ENCODE results near the gene SLC9B2. TPM values are rescaled to one million over a fixed set of nuclear protein-coding genes. Genes with fewer than 3 reads are reported as not detected.

Gene SLC9B2
- total RNA-seq, 6 donors from 2014 or later: 1.00 to 18.9 (median 4.3) TPM

DNA sequence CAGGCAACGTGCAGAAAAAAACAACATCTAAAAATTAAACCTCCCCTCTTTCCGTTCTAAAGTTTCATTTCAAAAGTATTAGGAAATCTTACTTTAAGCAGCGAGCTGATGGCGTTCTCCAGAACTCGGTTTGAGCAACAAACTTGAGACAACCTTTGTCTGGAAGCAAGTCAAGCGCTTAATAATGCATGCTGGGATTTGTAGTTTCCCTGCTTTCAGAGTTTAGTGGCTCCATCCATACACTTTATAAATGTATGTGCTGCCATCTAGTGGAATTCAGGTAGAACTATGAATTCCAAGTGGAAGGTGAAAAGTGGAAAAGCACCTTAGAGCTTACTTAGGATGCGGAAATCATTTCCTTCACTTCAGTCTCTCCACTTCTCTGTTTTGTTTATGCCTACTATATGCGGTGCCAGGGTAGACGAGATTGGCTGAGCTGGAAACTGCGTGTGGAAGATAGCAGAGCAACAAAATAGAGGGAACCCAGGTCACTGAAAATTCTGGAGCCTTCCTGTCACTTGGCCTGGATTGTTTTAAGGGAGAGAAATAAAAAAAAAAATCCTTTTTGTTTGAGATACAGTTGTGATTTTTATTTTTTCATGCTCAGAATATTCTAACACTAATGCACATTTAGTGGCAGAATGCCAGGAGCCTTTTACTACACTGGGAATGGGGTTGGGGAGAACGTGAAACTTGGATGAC, 23.3 kb upstream of the SLC9B2 start, which contains the start of gene BDH2:
Gene BDH2, minus strand, starts transcription at position 144 of the 702 bp plus-strand sequence. CDS start 3,580 bp downstream, outside the sequence.
- ATAC-seq (ENCODE audit: low FRiP score in 2 of 2) (peak; percentile 97 to 98), DNase-seq (peak in 1 of 2 donors; percentile 71)
- Histone ChIP-seq H3K27ac (peak within 1 kb of the TSS; percentile 42 to 83 (median 70)), H3K9me3 (no peaks in the 10 kb centered on the region), H3K36me3 (no peaks in the 10 kb centered on the region), H3K27me3 (no peaks in the 10 kb centered on the region), H3K4me3 (peak within 1 kb of the TSS; percentile 16 to 55 (median 43)), H3K4me1 (peaks cover 7 to 19% (median 16%) of the 10 kb centered on the region in 4 donors)
- TF ChIP-seq POLR2A (IDR thresholded peaks at IDR 0.05): peak in 1 of 4 donors; percentile 56
- no peak for TF ChIP-seq EP300 (IDR thresholded peaks at IDR 0.05)
- TF ChIP-seq POLR2AphosphoS5 (IDR thresholded peaks at IDR 0.05): peak in 1 of 2 donors; percentile 23
- TF ChIP-seq, protein P1, sequence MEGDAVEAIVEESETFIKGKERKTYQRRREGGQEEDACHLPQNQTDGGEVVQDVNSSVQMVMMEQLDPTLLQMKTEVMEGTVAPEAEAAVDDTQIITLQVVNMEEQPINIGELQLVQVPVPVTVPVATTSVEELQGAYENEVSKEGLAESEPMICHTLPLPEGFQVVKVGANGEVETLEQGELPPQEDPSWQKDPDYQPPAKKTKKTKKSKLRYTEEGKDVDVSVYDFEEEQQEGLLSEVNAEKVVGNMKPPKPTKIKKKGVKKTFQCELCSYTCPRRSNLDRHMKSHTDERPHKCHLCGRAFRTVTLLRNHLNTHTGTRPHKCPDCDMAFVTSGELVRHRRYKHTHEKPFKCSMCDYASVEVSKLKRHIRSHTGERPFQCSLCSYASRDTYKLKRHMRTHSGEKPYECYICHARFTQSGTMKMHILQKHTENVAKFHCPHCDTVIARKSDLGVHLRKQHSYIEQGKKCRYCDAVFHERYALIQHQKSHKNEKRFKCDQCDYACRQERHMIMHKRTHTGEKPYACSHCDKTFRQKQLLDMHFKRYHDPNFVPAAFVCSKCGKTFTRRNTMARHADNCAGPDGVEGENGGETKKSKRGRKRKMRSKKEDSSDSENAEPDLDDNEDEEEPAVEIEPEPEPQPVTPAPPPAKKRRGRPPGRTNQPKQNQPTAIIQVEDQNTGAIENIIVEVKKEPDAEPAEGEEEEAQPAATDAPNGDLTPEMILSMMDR (IDR thresholded peaks at IDR 0.05): peak; percentile 70 to 92 (median 84)
- WGBS, 2 donors: 10% methylated on average over 11 of the region's 11 CpGs

DNA sequence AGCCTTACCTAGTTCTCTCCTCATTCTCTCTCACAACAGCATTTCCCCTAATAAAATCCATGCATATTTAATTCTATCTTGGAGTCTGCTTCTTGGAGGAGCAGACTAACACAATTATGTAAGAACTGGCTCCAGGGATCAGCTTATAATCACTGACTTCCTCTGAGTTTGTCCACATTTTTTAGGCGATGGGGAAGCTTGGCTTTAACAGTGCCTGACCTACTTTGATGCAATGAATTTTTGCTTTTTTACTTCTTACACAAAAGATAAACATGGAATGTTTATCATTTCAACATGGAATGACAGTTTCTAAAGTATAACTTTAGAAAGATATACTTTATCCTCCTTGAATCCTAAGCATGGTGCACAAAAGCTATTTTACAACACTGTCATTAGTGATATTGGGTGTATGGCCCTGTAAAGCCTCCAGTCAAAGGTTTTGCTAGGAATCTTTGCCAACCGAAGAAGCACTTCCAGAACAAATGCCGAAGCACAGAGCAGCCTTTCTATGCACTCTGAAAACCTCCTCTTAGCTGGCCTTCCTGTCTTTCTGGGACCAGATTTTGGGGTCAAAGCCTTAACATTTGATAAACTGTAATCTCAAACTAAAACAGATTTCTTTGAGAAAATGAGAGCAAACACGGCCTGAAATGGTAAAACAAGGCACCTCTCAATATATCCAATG, 22.3 kb upstream of the SLC9B2 start:
- ATAC-seq (ENCODE audit: low FRiP score in 2 of 2): peak in 1 of 2 donors; percentile 51
- no peaks in the 10 kb centered on the region for H3K27me3 ChIP-seq
- H3K9me3 ChIP-seq: no peaks in the 10 kb centered on the region
- no peak for DNase-seq
- peak overlapping the region in 3 of 4 donors; percentile 36 to 55 (median 50) for H3K4me3 ChIP-seq
- peaks cover 7 to 19% (median 16%) of the 10 kb centered on the region in 4 donors for H3K4me1 ChIP-seq
- H3K36me3 ChIP-seq: no peaks in the 10 kb centered on the region
- H3K27ac ChIP-seq: peak overlapping the region; percentile 42 to 83 (median 70)
- no peak for TF ChIP-seq POLR2AphosphoS5 (IDR thresholded peaks at IDR 0.05)
- WGBS, 2 donors: 24 to 25% methylated on average over 4 of the region's 4 CpGs

DNA sequence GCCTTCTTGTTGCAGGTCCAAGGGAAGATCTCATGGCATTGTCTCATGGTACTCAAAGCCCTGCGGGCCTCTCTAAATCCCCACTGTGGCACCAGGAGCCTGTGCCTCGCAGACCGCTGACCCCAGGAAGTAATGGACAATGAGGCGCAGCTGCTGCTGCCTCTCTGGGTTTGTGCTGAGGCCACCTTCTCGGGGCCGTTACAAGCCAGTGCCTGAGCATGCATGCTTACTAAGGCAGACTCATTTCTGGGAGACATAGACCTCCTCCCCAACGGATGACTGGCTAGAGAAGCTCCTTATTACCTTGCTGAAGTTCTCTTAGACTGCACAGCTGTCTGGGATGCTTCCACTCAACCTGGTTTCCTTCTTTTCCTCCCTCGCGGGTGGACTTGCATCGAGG, 21.8 kb upstream of the SLC9B2 start:
- no peak for TF ChIP-seq POLR2AphosphoS5 (IDR thresholded peaks at IDR 0.05)
- no peak for TF ChIP-seq POLR2A (IDR thresholded peaks at IDR 0.05)
- no peak for TF ChIP-seq EP300 (IDR thresholded peaks at IDR 0.05)
- TF ChIP-seq, protein P1 (IDR thresholded peaks at IDR 0.05): no peak
- Histone ChIP-seq H3K36me3 (no peaks in the 10 kb centered on the region), H3K9me3 (no peaks in the 10 kb centered on the region), H3K27ac (peak overlapping the region in 1 of 4 donors; percentile 83), H3K4me1 (peaks cover 7 to 19% (median 16%) of the 10 kb centered on the region in 4 donors), H3K4me3 (peak overlapping the region in 2 of 4 donors; percentile 50 to 55), H3K27me3 (no peaks in the 10 kb centered on the region)
- no peak for ATAC-seq (ENCODE audit: low FRiP score in 2 of 2)
- WGBS, 2 donors: 69 to 76% methylated on average over 10 of the region's 10 CpGs
- no peak for DNase-seq

DNA sequence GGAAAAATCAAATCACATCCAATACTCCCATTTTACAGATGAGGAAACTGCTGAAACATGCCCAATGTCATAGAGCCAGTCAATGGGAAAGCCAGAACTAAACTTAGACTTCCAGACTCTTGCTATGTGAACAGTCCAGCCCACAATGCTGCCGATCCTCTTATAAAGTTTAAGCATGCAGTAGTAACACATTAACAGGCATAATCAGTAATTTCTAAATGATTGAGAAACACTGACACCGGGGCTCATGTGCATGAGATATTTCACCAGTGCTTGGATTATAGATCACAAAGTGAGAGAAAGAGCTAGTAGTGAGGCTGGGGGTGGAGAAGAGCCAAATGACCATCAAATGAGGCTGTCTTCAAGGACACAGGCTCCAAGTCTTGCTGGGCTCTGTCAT, 20.6 kb upstream of the SLC9B2 start:
- no peaks in the 10 kb centered on the region for H3K27me3 ChIP-seq
- 60 to 61% methylated on average over 2 of the region's 2 CpGs for WGBS, 2 donors
- no peak overlapping the region for H3K27ac ChIP-seq
- ATAC-seq (ENCODE audit: low FRiP score in 2 of 2) (no peak), DNase-seq (no peak)
- peaks cover 7 to 19% (median 18%) of the 10 kb centered on the region in 4 donors for H3K4me1 ChIP-seq
- TF ChIP-seq POLR2AphosphoS5 (IDR thresholded peaks at IDR 0.05): no peak
- TF ChIP-seq, protein P1 (IDR thresholded peaks at IDR 0.05): no peak
- H3K9me3 ChIP-seq: no peaks in the 10 kb centered on the region
- no peak overlapping the region for H3K4me3 ChIP-seq
- no peaks in the 10 kb centered on the region for H3K36me3 ChIP-seq

DNA sequence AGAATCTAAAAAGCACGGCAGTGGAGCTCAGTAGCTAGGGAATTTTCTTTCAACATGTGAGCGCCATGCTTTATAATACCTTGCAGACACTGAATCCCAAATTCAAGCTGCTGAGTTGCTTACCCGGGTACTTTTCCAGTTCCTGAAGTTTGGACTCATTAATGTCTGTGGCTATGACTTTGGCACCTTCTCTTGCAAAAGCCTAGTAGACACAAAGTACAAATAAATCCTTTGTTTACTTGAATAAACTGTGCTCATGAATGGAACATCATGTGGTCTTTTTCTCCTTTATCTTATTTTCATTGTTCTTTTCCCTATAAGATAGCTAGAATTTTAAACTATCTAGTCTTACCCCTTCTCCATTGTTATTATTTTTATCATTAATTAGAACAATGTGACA, 18.5 kb upstream of the SLC9B2 start:
- no peak overlapping the region for H3K27ac ChIP-seq
- no peak overlapping the region for H3K4me3 ChIP-seq
- no peaks in the 10 kb centered on the region for H3K27me3 ChIP-seq
- no peak for ATAC-seq (ENCODE audit: low FRiP score in 2 of 2)
- TF ChIP-seq, protein P1 (IDR thresholded peaks at IDR 0.05): no peak
- TF ChIP-seq POLR2A (IDR thresholded peaks at IDR 0.05): no peak
- TF ChIP-seq POLR2AphosphoS5 (IDR thresholded peaks at IDR 0.05): no peak
- no peak for TF ChIP-seq EP300 (IDR thresholded peaks at IDR 0.05)
- DNase-seq: no peak
- H3K4me1 ChIP-seq: peaks cover 7 to 19% (median 18%) of the 10 kb centered on the region in 4 donors
- H3K9me3 ChIP-seq: no peaks in the 10 kb centered on the region
- peaks cover 0 to 12% (median 8%) of the 10 kb centered on the region in 4 donors for H3K36me3 ChIP-seq
- 87% methylated on average over 3 of the region's 3 CpGs for WGBS, 2 donors

Data from upper lobe of left lung (tissue), 6 donors.